ENCODE data around the gene ELMOD2.
A peak's percentile ranks its signal among the peaks of the same experiment; 100 is the strongest.

Gene ELMOD2

GRCh38 chr4:140523370-140523856 is 555 bp upstream of the ELMOD2 start:
- H3K9me3 ChIP-seq (ENCODE audit: insufficient read depth, low read length), result no peaks in the 10 kb centered on the region
- no peak overlapping the region for H3K27ac ChIP-seq (ENCODE audit: low read length)
- H3K36me3 ChIP-seq (replicated peaks; ENCODE audit: low read depth, low read length), result peaks cover 14% of the 10 kb centered on the region
- TF ChIP-seq CTCF (IDR thresholded peaks at IDR 0.05; ENCODE audit: low read depth, low read length), result no peak
- no peak for TF ChIP-seq EZH2phosphoT487 (IDR thresholded peaks at IDR 0.05; ENCODE audit: low read depth)
- peaks cover 11% of the 10 kb centered on the region for H3K4me1 ChIP-seq (ENCODE audit: low read length)
- peak overlapping the region; percentile 94 for H2AFZ ChIP-seq (ENCODE audit: low read depth, low read length)
- peak overlapping the region; percentile 82 for H3K4me3 ChIP-seq (ENCODE audit: low read length)
- H4K20me1 ChIP-seq (ENCODE audit: insufficient read depth, low read length), result no peaks in the 10 kb centered on the region
- peaks cover 11% of the 10 kb centered on the region for H3K79me2 ChIP-seq (ENCODE audit: low read length)
- no peaks in the 10 kb centered on the region for H3K27me3 ChIP-seq (ENCODE audit: low read depth, low read length)
- peak overlapping the region; percentile 76 for H3K4me2 ChIP-seq (ENCODE audit: low read length)
- peak overlapping the region; percentile 53 for H3K9ac ChIP-seq (ENCODE audit: low read length)

DNA sequence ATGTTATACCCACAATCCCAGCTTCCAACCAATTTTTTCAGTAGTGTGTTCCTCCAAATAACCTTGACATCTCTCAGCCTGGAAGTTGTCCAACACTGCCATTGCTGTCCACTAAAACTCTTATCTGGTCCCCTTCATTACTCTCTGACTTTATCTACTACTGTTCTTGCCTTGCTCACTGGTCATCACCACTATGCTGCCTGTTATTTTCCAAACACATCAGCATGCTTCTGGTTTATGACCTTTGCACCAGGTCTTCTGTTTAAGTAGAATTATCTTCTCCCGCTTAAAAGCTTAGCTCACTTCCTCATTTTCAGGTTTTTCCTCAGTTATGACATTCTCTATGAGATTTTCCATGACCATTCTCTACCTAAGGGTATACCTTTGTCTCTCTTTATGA is 5.5 kb downstream of the ELMOD2 start:
- H3K4me3 ChIP-seq (ENCODE audit: low read length), result no peak overlapping the region
- no peak overlapping the region for H2AFZ ChIP-seq (ENCODE audit: low read depth, low read length)
- no peaks in the 10 kb centered on the region for H3K9me3 ChIP-seq (ENCODE audit: insufficient read depth, low read length)
- no peak overlapping the region for H3K27ac ChIP-seq (ENCODE audit: low read length)
- H3K4me1 ChIP-seq (ENCODE audit: low read length), result peaks cover 5% of the 10 kb centered on the region
- H3K27me3 ChIP-seq (ENCODE audit: low read depth, low read length), result no peaks in the 10 kb centered on the region
- H3K9ac ChIP-seq (ENCODE audit: low read length), result no peak overlapping the region
- TF ChIP-seq CTCF (IDR thresholded peaks at IDR 0.05; ENCODE audit: low read depth, low read length), result no peak
- no peak for TF ChIP-seq EZH2phosphoT487 (IDR thresholded peaks at IDR 0.05; ENCODE audit: low read depth)
- 0 out of 2 replicates have a peak, but pooled peaks cover 3% of the 10 kb centered on the region for H4K20me1 ChIP-seq (ENCODE audit: insufficient read depth, low read length)
- H3K36me3 ChIP-seq (replicated peaks; ENCODE audit: low read depth, low read length), result peaks cover 33% of the 10 kb centered on the region
- no peak overlapping the region for H3K4me2 ChIP-seq (ENCODE audit: low read length)
- peaks cover 10% of the 10 kb centered on the region for H3K79me2 ChIP-seq (ENCODE audit: low read length)

DNA sequence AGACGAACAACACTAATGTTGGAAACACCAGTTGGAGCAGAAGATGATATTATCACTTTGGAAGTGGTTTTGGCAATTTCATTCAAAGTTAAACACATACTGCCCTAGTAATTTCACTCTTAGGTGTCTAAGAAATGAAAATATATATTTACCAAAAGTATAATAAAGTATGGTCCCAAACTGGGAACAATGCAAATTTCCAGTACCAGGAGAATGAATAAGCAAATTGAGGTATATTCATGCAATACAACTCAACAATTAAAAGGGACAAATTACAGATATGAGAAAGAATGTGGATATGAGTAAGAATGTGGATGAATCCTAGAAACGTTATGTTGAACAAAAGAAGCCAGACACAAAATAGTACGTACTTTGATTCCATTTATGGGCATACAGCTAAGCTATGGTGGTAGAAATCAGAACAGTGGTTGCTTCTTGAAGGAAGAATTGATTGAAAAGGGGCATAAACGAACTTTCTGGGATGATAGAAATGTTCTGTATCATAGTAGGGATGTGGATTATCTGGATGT is 10.0 kb downstream of the ELMOD2 start:
- no peak overlapping the region for H3K4me3 ChIP-seq (ENCODE audit: low read length)
- H3K4me1 ChIP-seq (ENCODE audit: low read length), result no peaks in the 10 kb centered on the region
- 0 out of 2 replicates have a peak, but pooled peaks cover 3% of the 10 kb centered on the region for H4K20me1 ChIP-seq (ENCODE audit: insufficient read depth, low read length)
- H3K9me3 ChIP-seq (ENCODE audit: insufficient read depth, low read length), result no peaks in the 10 kb centered on the region
- H3K79me2 ChIP-seq (ENCODE audit: low read length), result no peaks in the 10 kb centered on the region
- H2AFZ ChIP-seq (ENCODE audit: low read depth, low read length), result no peak overlapping the region
- H3K9ac ChIP-seq (ENCODE audit: low read length), result no peak overlapping the region
- TF ChIP-seq CTCF (IDR thresholded peaks at IDR 0.05; ENCODE audit: low read depth, low read length), result no peak
- TF ChIP-seq EZH2phosphoT487 (IDR thresholded peaks at IDR 0.05; ENCODE audit: low read depth), result no peak
- no peaks in the 10 kb centered on the region for H3K27me3 ChIP-seq (ENCODE audit: low read depth, low read length)
- no peak overlapping the region for H3K27ac ChIP-seq (ENCODE audit: low read length)
- peaks cover 17% of the 10 kb centered on the region for H3K36me3 ChIP-seq (replicated peaks; ENCODE audit: low read depth, low read length)
- no peak overlapping the region for H3K4me2 ChIP-seq (ENCODE audit: low read length)

DNA sequence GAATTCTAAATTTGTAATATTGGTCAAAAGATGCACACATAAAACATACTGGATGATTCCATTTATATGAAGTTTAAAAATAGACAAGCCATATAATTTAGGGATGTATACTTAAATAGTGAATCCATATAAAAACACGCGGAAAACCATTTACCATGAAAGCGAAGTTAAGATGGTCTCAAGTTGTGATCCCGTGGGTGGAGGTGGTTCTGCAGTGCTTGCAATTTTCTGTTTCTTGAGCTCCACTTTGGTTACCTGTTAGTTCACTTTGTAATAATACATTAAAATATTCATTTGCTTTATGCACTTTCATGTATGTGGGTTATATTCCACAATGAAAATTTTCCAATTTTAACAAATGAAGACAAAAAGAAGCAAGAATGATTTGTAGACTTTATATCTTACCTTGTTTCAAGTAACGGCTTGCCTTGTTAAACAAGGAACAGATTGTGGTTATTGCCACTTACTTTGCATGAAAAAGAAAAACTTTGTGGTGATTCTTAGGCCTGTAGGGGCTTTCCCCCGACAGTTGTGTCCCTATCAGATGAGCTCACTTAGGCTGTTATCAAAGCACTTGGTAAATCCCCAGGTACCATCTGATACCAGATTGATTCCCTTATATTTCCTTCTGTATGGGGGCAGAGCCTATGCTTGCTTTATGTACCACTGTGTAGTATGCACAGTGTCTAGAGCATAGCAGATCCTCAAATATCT is 32.6 kb downstream of the ELMOD2 start:
- Histone ChIP-seq H3K4me3 (ENCODE audit: low read length) (peak overlapping the region; percentile 1; the same call in 1 of the 2 replicates), H3K9me3 (ENCODE audit: insufficient read depth, low read length) (no peaks in the 10 kb centered on the region), H3K36me3 (replicated peaks; ENCODE audit: low read depth, low read length) (peaks cover 5% of the 10 kb centered on the region), H2AFZ (ENCODE audit: low read depth, low read length) (no peak overlapping the region), H3K27ac (ENCODE audit: low read length) (no peak overlapping the region), H3K9ac (ENCODE audit: low read length) (no peak overlapping the region), H3K27me3 (ENCODE audit: low read depth, low read length) (0 out of 2 replicates have a peak, but pooled peaks cover 8% of the 10 kb centered on the region), H4K20me1 (ENCODE audit: insufficient read depth, low read length) (no peaks in the 10 kb centered on the region), H3K4me2 (ENCODE audit: low read length) (peak overlapping the region; percentile 42), H3K4me1 (ENCODE audit: low read length) (peaks cover 15% of the 10 kb centered on the region), H3K79me2 (ENCODE audit: low read length) (no peaks in the 10 kb centered on the region)
- no peak for TF ChIP-seq CTCF (IDR thresholded peaks at IDR 0.05; ENCODE audit: low read depth, low read length)
- TF ChIP-seq EZH2phosphoT487 (IDR thresholded peaks at IDR 0.05; ENCODE audit: low read depth), result no peak

Measured in OCI-LY3 (cell line).